Activated T-helper 17 cell treated with anti-CD3 and anti-CD28 coated beads, Interleukin-2, amount 50 U/mL, for 72 hours (primary cell): ENCODE data around the gene ADARB2. TPM values are rescaled to one million over a fixed set of nuclear protein-coding genes. Genes with fewer than 3 reads are reported as not detected.
"Not testable (repeated sequence)": the region's sequence is repeated elsewhere in the genome, so short reads cannot be mapped to it uniquely, and the experiment has no call there.

ENCODE experiments used
- ATAC-seq: fragments of 150-1000 bp; cut with Tn5 transposase; replicated peaks from 2 replicates; pipeline ENCODE4 v1.10.0; 2021; ENCODE audit warnings: mild to moderate bottlenecking, moderate library complexity
- H3K27ac Mint-ChIP-seq: one replicate; pipeline ENCODE4 v1.8.0; 2022; ENCODE audit warnings: mixed read lengths
- H3K27me3 Mint-ChIP-seq: one replicate; pipeline ENCODE4 v1.8.0; 2022; ENCODE audit warnings: mixed read lengths
- H3K36me3 Mint-ChIP-seq: one replicate; pipeline ENCODE4 v1.8.0; 2022; ENCODE audit warnings: low read depth, mild to moderate bottlenecking, mixed read lengths
- H3K4me1 Mint-ChIP-seq: one replicate; pipeline ENCODE4 v1.8.0; 2022; ENCODE audit warnings: mixed read lengths
- H3K4me3 Mint-ChIP-seq: one replicate; pipeline ENCODE4 v1.8.0; 2022; ENCODE audit warnings: mild to moderate bottlenecking, mixed read lengths
- H3K9me3 Mint-ChIP-seq: one replicate; pipeline ENCODE4 v1.8.0; 2022; ENCODE audit warnings: mixed read lengths
- total RNA-seq, 2 donors: library from RNA; stranded (reverse); gene quantifications; one replicate each; pipeline ENCODE4 v1.2.3, GENCODE V29; 2022

The ADARB2 gene
- total RNA-seq, 2 donors from 2014 or later: not detected

- Mint-ChIP-seq H3K9me3 (no peaks in the 10 kb centered on the region), H3K36me3 (no peaks in the 10 kb centered on the region), H3K27ac (no peak overlapping the region), H3K27me3 (peaks cover 7% of the 10 kb centered on the region), H3K4me1 (no peaks in the 10 kb centered on the region), H3K4me3 (no peak overlapping the region)
- no peak for ATAC-seq
Observed at GRCh38 chr10:1401071-1401965, 336.0 kb downstream of the ADARB2 start.

- H3K36me3 Mint-ChIP-seq: no peaks in the 10 kb centered on the region
- no peak for ATAC-seq
- no peaks in the 10 kb centered on the region for H3K4me1 Mint-ChIP-seq
- H3K27ac Mint-ChIP-seq: no peak overlapping the region
- no peaks in the 10 kb centered on the region for H3K9me3 Mint-ChIP-seq
- no peak overlapping the region for H3K4me3 Mint-ChIP-seq
- peaks cover 3% of the 10 kb centered on the region for H3K27me3 Mint-ChIP-seq
Observed at GRCh38 chr10:1400101-1401070, 336.9 kb downstream of the ADARB2 start.

DNA sequence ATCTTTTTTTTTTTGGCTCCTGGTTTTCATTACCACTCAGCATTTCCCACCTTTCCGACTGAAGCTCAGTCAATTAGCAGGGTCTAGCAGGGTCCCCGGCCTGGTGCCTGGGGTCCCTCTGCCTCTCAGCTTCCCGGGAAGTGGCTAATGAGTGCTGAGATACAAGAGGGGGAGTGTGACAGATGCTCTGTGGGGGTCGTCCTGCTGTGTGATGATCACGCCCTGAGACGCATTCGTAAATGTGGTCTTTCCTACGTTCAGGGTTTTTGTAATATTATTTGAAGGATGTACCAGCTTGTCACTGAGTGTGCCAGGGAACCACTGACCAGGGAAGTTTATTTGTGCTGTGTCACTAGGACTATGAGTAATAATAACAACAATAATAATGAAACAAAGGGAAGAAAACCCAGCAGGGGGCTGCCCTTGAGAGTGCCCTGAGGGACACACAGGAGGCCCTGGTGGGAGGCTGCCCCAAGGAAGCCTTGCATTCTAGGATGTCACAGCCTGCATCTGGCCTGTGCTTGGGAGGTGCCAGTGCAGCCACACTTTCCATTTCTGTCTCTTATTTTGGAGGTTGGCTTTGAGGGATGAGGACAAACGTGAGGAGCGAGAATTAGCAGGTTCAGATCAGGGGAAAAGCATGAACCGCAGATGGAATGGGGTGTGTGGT is 337.8 kb downstream of the ADARB2 start:
- H3K27ac Mint-ChIP-seq: no peak overlapping the region
- no peak for ATAC-seq
- H3K9me3 Mint-ChIP-seq: no peaks in the 10 kb centered on the region
- no peaks in the 10 kb centered on the region for H3K36me3 Mint-ChIP-seq
- no peak overlapping the region for H3K4me3 Mint-ChIP-seq
- peaks cover 3% of the 10 kb centered on the region for H3K27me3 Mint-ChIP-seq
- H3K4me1 Mint-ChIP-seq: no peaks in the 10 kb centered on the region

GRCh38 chr10:1398626-1399410 is 338.5 kb downstream of the ADARB2 start:
- H3K9me3 Mint-ChIP-seq: no peaks in the 10 kb centered on the region
- no peaks in the 10 kb centered on the region for H3K4me1 Mint-ChIP-seq
- H3K27me3 Mint-ChIP-seq: peaks cover 3% of the 10 kb centered on the region
- no peak overlapping the region for H3K27ac Mint-ChIP-seq
- no peaks in the 10 kb centered on the region for H3K36me3 Mint-ChIP-seq
- H3K4me3 Mint-ChIP-seq: no peak overlapping the region
- no peak for ATAC-seq

- not testable (repeated sequence) for H3K9me3 Mint-ChIP-seq, H3K4me1 Mint-ChIP-seq, ATAC-seq, H3K4me3 Mint-ChIP-seq, H3K27me3 Mint-ChIP-seq, H3K36me3 Mint-ChIP-seq, H3K27ac Mint-ChIP-seq
Observed at GRCh38 chr10:1398116-1398515, 339.2 kb downstream of the ADARB2 start.

- H3K36me3 Mint-ChIP-seq: no peaks in the 10 kb centered on the region
- no peak overlapping the region for H3K4me3 Mint-ChIP-seq
- H3K4me1 Mint-ChIP-seq: no peaks in the 10 kb centered on the region
- no peak overlapping the region for H3K27ac Mint-ChIP-seq
- H3K27me3 Mint-ChIP-seq: peaks cover 3% of the 10 kb centered on the region
- H3K9me3 Mint-ChIP-seq: no peaks in the 10 kb centered on the region
- no peak for ATAC-seq
Observed at GRCh38 chr10:1396297-1396635, 341.1 kb downstream of the ADARB2 start.

GRCh38 chr10:1395481-1396296 is 341.6 kb downstream of the ADARB2 start:
- H3K36me3 Mint-ChIP-seq: no peaks in the 10 kb centered on the region
- no peak for ATAC-seq
- H3K27me3 Mint-ChIP-seq: peaks cover under 1% of the 10 kb centered on the region
- H3K27ac Mint-ChIP-seq: no peak overlapping the region
- H3K4me1 Mint-ChIP-seq: no peaks in the 10 kb centered on the region
- no peak overlapping the region for H3K4me3 Mint-ChIP-seq
- no peaks in the 10 kb centered on the region for H3K9me3 Mint-ChIP-seq

DNA sequence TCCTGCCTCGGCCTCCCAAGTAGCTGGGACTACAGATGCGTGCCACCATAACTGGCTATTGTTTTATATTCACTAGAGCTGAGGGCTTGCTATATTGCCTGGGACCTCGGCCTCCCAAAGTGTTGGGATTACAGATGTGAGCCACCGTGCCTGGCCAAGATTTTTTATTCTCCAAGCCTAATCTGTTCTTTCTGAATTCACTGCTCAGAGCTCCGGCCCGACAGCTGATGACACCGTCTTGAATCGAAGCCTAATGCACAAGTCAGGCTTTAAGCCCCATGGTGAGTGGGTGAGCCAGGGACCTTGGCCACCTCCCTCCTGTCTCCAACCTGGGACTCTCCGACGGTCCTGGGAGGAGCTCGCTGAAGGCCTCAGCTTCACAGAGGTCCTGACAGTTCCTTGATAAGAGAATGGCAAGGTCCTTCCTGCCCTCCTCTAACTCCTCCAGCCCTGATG is 342.3 kb downstream of the ADARB2 start:
- no peak for ATAC-seq
- H3K4me1 Mint-ChIP-seq: no peaks in the 10 kb centered on the region
- H3K9me3 Mint-ChIP-seq: no peaks in the 10 kb centered on the region
- H3K27me3 Mint-ChIP-seq: no peaks in the 10 kb centered on the region
- no peak overlapping the region for H3K27ac Mint-ChIP-seq
- no peak overlapping the region for H3K4me3 Mint-ChIP-seq
- no peaks in the 10 kb centered on the region for H3K36me3 Mint-ChIP-seq

DNA sequence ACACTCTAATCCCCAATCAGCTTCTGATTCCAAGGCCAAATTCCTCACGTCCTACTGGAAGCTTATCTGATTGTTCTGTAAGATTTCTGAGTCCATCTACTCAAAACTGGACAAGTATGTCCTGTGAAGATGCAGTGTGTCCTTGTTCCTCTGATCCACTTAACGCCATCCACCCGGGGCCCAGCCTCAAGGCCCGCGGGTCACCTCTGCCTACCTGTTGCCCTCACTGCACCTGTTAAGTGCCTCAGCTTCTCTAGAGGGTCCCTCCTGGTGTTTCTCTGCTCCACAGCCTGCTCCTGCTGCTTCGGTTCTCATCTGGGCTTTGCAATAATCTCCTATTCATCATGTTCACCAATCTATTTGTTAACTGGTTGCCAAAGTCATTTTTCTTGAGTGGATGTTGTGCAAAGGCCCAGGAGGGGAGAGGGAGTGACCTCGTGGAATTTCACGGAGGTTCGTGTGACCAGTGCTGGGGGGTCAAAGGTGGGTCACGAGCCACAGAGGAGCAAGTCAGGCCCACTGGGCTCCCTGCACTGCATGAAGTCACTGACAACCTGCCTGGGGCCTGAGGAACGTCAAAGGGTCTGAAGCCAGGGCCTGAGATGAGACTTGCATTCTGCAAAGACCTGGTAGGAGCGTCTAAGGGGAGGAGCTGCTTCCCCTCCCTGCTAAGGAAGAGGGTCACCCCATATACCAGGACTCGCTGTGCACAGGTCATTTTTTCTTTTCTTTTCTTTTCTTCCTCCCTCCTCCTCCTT is 343.0 kb downstream of the ADARB2 start:
- Mint-ChIP-seq H3K9me3 (no peaks in the 10 kb centered on the region), H3K27me3 (no peaks in the 10 kb centered on the region)

GRCh38 chr10:1393481-1393880 is 343.8 kb downstream of the ADARB2 start:
- ATAC-seq: no peak
- Mint-ChIP-seq H3K36me3 (no peaks in the 10 kb centered on the region), H3K27ac (no peak overlapping the region), H3K4me3 (no peak overlapping the region), H3K9me3 (no peaks in the 10 kb centered on the region), H3K27me3 (no peaks in the 10 kb centered on the region), H3K4me1 (no peaks in the 10 kb centered on the region)

More for the DNA sequence above, 343.0 kb downstream of the ADARB2 start:
- Mint-ChIP-seq H3K27ac (no peak overlapping the region), H3K4me1 (no peaks in the 10 kb centered on the region), H3K36me3 (no peaks in the 10 kb centered on the region), H3K4me3 (no peak overlapping the region)
- no peak for ATAC-seq

DNA sequence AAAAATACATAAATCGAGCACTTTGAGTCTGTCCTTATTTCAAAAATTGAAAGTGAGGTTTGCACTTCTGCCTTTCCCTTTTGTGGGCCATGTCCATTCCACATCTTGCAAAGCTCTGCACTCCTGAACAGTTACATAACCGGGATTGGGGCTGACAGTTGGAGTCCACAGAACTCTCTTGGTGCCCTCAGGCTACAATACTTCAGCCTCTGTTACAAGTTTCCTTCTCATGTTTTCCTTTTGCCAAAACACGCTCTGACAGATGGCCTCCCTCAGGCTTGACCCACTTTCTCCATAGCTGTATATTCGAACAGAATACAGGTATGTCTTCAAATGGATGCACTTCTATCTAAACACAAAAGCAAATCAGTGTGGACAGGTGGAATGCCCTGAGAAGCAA is 345.2 kb downstream of the ADARB2 start:
- H3K9me3 Mint-ChIP-seq: no peaks in the 10 kb centered on the region

GRCh38 chr10:1390200-1390599 is 347.1 kb downstream of the ADARB2 start:
- no peaks in the 10 kb centered on the region for H3K36me3 Mint-ChIP-seq
- H3K4me3 Mint-ChIP-seq: no peak overlapping the region
- H3K27ac Mint-ChIP-seq: no peak overlapping the region
- ATAC-seq: no peak
- no peaks in the 10 kb centered on the region for H3K4me1 Mint-ChIP-seq
- H3K9me3 Mint-ChIP-seq: no peaks in the 10 kb centered on the region
- peaks cover 7% of the 10 kb centered on the region for H3K27me3 Mint-ChIP-seq

More for the DNA sequence above, 345.2 kb downstream of the ADARB2 start:
- no peaks in the 10 kb centered on the region for H3K4me1 Mint-ChIP-seq
- H3K36me3 Mint-ChIP-seq: no peaks in the 10 kb centered on the region
- no peak overlapping the region for H3K27ac Mint-ChIP-seq
- H3K27me3 Mint-ChIP-seq: no peaks in the 10 kb centered on the region
- ATAC-seq: no peak
- H3K4me3 Mint-ChIP-seq: no peak overlapping the region
